Neuronal stem cell (in vitro differentiated cells): ENCODE data around the gene ABCA7.

ENCODE experiments used
- DNase-seq: peaks from one replicate; pipeline ENCODE4 v3.0.0-alpha.2; 2013; ENCODE audit warnings: low spot score
- H2AFZ ChIP-seq: one replicate; pipeline ENCODE4 v1.6.1; 2013; ENCODE audit warnings: mild to moderate bottlenecking, low read length, inconsistent platforms
- H2AK5ac ChIP-seq: 2 replicates; pipeline ENCODE4 v1.6.1; 2013; ENCODE audit warnings: low read depth, mild to moderate bottlenecking, inconsistent platforms, low read length, moderate library complexity, mixed read lengths
- H2BK120ac ChIP-seq: 2 replicates; pipeline ENCODE4 v1.6.1; 2013; ENCODE audit warnings: low read depth, mild to moderate bottlenecking, inconsistent platforms, low read length, moderate library complexity, mixed read lengths
- H2BK12ac ChIP-seq: one replicate; pipeline ENCODE4 v1.6.1; 2013; ENCODE audit warnings: low read length, inconsistent platforms
- H2BK15ac ChIP-seq: 2 replicates; pipeline ENCODE4 v1.6.1; 2013; ENCODE audit warnings: mild to moderate bottlenecking, low read length, inconsistent platforms, mixed read lengths
- H2BK5ac ChIP-seq: one replicate; pipeline ENCODE4 v1.6.1; 2013; ENCODE audit warnings: inconsistent platforms, mild to moderate bottlenecking, low read length, moderate library complexity
- H3K14ac ChIP-seq: one replicate; pipeline ENCODE4 v1.6.1; 2013; ENCODE audit warnings: low read length, inconsistent platforms
- H3K18ac ChIP-seq: 2 replicates; pipeline ENCODE4 v1.6.1; 2013; ENCODE audit warnings: low read length, inconsistent platforms
- H3K23ac ChIP-seq: 2 replicates; pipeline ENCODE4 v1.6.1; 2013; ENCODE audit warnings: low read depth, mild to moderate bottlenecking, mixed read lengths, low read length, inconsistent platforms; ENCODE audit not compliant: poor library complexity
- H3K27ac ChIP-seq: replicated peaks from 3 replicates; pipeline ENCODE4 v1.5.1; 2013; ENCODE audit warnings: low read length, inconsistent platforms
- H3K27me3 ChIP-seq, 3 experiments: 2 replicates each; pipeline ENCODE4 v1.6.1; 2013; ENCODE audit warnings: low read length in 3 of 3, mild to moderate bottlenecking in 2 of 3, inconsistent platforms in 1 of 3, low read depth in 1 of 3, mixed read lengths in 1 of 3, moderate library complexity in 1 of 3; ENCODE audit not compliant: control insufficient read depth in 3 of 3, insufficient read depth in 3 of 3
- H3K36me3 ChIP-seq, 2 donors: replicated peaks in 1 of 2; 2 replicates each; pipeline ENCODE4 v1.6.1; 2013; ENCODE audit warnings: low read length in 2 of 2; ENCODE audit not compliant: control insufficient read depth in 2 of 2, insufficient read depth in 2 of 2
- H3K4ac ChIP-seq: 2 replicates; pipeline ENCODE4 v1.6.1; 2013; ENCODE audit warnings: inconsistent platforms, mild to moderate bottlenecking, low read length, moderate library complexity
- H3K4me1 ChIP-seq, 2 donors: 1 replicate in 1 of 2; 2 replicates in 1 of 2; pipeline ENCODE4 v1.6.1; 2013; ENCODE audit warnings: low read length in 2 of 2, low read depth in 1 of 2; ENCODE audit not compliant: control insufficient read depth in 2 of 2, insufficient read depth in 1 of 2
- H3K4me2 ChIP-seq: one replicate; pipeline ENCODE4 v1.6.1; 2013; ENCODE audit warnings: mild to moderate bottlenecking, low read length, inconsistent platforms; ENCODE audit not compliant: insufficient read depth, poor library complexity, severe bottlenecking
- H3K4me3 ChIP-seq, 2 donors: 2 replicates each; pipeline ENCODE4 v1.5.1; 2013; ENCODE audit warnings: low read length in 2 of 2, mild to moderate bottlenecking in 2 of 2, inconsistent platforms in 1 of 2, moderate library complexity in 1 of 2
- H3K79me1 ChIP-seq: one replicate; pipeline ENCODE4 v1.6.1; 2013; ENCODE audit warnings: low read depth, mild to moderate bottlenecking, inconsistent platforms, low read length, moderate library complexity
- H3K9ac ChIP-seq: one replicate; pipeline ENCODE4 v1.6.1; 2013; ENCODE audit warnings: mild to moderate bottlenecking, low read depth, low read length, inconsistent platforms; ENCODE audit not compliant: poor library complexity
- H3K9me3 ChIP-seq, 2 donors: replicated peaks in 1 of 2; 2 replicates each; pipeline versions ENCODE3 to v1.6.1; 2013; ENCODE audit warnings: low read length in 2 of 2, mild to moderate bottlenecking in 2 of 2, inconsistent platforms in 1 of 2, low read depth in 1 of 2, mixed read lengths in 1 of 2, moderate library complexity in 1 of 2; ENCODE audit not compliant: control insufficient read depth in 2 of 2, insufficient read depth in 1 of 2
- H4K8ac ChIP-seq: one replicate; pipeline ENCODE4 v1.6.1; 2013; ENCODE audit warnings: low read depth, mild to moderate bottlenecking, inconsistent platforms, low read length, moderate library complexity
- H4K91ac ChIP-seq: one replicate; pipeline ENCODE4 v1.6.1; 2013; ENCODE audit warnings: low read length, low read depth, mild to moderate bottlenecking, inconsistent platforms; ENCODE audit not compliant: poor library complexity
- WGBS, 2 donors: extraction: QIAGEN DNeasy Blood & Tissue Kit; methylation state at CpG; one replicate each; pipeline ENCODE4 v1.1.7; 2013; ENCODE audit warnings: missing lambda C conversion rate in 2 of 2, mixed read lengths in 1 of 2; ENCODE audit not compliant: insufficient read length in 2 of 2, insufficient replicate concordance in 1 of 2; ENCODE audit errors: extremely low coverage in 2 of 2; 5-methylcytosine and 5-hydroxymethylcytosine counted together

Gene ABCA7

DNA sequence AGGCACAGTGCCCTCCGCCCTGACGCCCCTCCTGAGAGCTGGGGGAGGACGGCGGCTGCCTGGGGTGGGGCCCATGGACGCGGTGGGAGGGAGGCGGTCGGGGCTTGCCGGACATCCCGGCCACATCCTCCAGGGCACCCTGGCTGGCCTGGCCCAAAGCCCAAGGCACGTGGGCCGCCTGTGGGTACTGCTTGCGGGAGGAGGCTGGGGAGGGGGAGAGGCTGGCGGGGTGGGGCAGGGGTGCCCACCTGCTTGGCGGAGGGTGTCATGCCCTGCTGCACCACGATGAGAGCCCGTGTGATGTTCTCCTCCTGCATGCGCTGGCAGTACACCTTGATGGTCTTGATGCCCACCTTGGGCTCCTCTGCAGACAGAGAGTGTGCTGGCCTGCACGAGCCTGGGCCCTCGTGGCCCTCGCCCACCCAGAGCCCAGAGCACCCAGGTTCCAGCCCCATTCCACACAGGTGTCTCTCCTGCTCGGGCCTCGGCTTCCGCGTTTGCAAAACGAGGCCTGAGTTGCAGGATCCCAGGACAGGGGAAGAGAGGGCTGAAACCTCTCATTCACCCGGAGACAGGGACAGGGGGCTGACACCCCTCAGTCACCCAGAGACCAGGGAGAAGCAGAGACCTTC lies 51.8 kb downstream of the ABCA7 start:
- H3K4me1 ChIP-seq: peaks cover 9 to 11% of the 10 kb centered on the region in 2 donors
- H2BK12ac ChIP-seq: no peak overlapping the region
- peaks cover 33 to 62% of the 10 kb centered on the region in 2 donors for H3K36me3 ChIP-seq
- no peaks in the 10 kb centered on the region for H3K9me3 ChIP-seq
- H4K91ac ChIP-seq: no peak overlapping the region
- no peak overlapping the region for H3K4me3 ChIP-seq
- H2BK15ac ChIP-seq: no peak overlapping the region
- no peak overlapping the region for H3K27ac ChIP-seq
- no peak overlapping the region for H3K4me2 ChIP-seq
- no peak overlapping the region for H2AFZ ChIP-seq
- no peak overlapping the region for H3K4ac ChIP-seq
- no peak overlapping the region for H3K14ac ChIP-seq
- no peak overlapping the region for H3K18ac ChIP-seq
- no peak overlapping the region for H4K8ac ChIP-seq
- no CpG with 5 or more reads among the region's 27 CpGs for WGBS, 2 donors
- H2BK5ac ChIP-seq: no peak overlapping the region
- no peak overlapping the region for H2AK5ac ChIP-seq
- H3K27me3 ChIP-seq: no peaks in the 10 kb centered on the region
- no peak overlapping the region for H2BK120ac ChIP-seq
- no peak overlapping the region for H3K23ac ChIP-seq
- H3K9ac ChIP-seq: no peak overlapping the region
- DNase-seq: no peak
- peaks cover 18% of the 10 kb centered on the region for H3K79me1 ChIP-seq

DNA sequence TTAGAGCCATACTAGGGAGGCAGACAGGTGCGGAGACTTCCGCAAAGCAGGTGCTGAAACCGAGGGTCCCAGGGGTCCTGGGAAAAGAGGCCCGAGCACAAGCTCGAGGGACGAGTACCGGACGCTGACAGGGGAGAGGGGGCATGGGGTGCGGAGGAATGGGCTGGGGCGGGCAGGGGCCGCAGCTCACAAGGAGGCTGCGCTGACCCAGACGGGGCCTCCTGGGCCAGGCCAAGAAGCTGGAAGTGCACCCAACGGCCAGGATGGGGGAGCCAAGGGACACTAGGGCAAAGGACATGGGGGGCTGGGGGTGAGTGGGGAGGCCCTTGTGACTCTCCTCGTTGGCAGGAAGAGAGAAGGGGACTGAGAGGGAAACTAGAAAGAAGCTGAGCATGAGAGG lies 53.4 kb downstream of the ABCA7 start:
- Histone ChIP-seq H3K4me2 (no peak overlapping the region), H4K8ac (no peak overlapping the region), H2BK5ac (no peak overlapping the region), H3K4ac (no peak overlapping the region), H3K27me3 (no peaks in the 10 kb centered on the region), H3K23ac (peak overlapping the region; percentile 65), H2AFZ (no peak overlapping the region), H3K18ac (no peak overlapping the region), H3K36me3 (peaks cover 24 to 46% of the 10 kb centered on the region in 2 donors), H2AK5ac (no peak overlapping the region), H3K27ac (no peak overlapping the region), H4K91ac (no peak overlapping the region), H2BK120ac (no peak overlapping the region), H3K14ac (no peak overlapping the region), H2BK12ac (no peak overlapping the region), H3K4me1 (peaks cover 9 to 16% of the 10 kb centered on the region in 2 donors), H3K9ac (no peak overlapping the region), H3K79me1 (peaks cover 17% of the 10 kb centered on the region), H3K4me3 (peak overlapping the region in 1 of 2 donors; percentile 97), H3K9me3 (no peaks in the 10 kb centered on the region), H2BK15ac (no peak overlapping the region)
- no CpG with 5 or more reads among the region's 15 CpGs for WGBS, 2 donors
- DNase-seq: no peak

DNA sequence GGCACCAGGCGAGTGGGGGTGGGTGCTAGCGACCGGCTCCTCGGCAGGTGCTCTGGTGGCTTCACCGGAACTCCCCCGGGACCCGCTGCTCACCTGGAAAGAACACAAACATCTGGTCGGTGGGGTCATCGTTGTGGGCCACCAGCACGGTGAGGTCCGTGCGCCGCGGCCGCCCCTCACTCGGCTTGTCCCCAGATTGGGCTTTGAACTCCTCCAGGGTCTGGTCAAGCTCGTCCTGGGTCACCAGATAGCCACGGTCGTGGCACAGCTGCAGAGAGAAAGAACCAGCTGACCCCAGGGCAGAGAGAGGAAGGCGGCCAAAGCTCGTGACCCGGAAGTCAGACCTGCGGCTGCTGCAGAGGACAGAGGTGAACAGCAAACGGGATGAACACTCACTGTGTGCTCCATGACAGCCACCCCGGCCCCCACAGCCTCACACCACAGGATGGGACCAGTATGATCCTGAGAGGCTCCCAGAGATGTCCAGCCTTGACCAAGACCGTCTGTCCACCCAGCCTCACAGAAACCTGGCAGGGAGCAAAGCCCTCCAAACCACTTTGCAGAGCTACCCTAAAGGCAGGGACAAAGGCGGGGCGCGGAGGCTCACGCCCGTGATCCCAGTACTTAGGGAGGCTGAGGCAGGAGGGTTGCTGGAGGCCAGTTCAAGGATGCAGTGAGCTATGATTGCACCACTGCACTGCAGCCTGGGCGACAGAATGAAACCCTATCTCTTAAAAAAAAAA lies 54.1 kb downstream of the ABCA7 start:
- H3K4me1 ChIP-seq: peaks cover 9 to 20% of the 10 kb centered on the region in 2 donors
- H3K27me3 ChIP-seq: no peaks in the 10 kb centered on the region
- no peak overlapping the region for H3K4ac ChIP-seq
- peak overlapping the region; percentile 69 for H2BK5ac ChIP-seq
- no peak overlapping the region for H4K91ac ChIP-seq
- H3K23ac ChIP-seq: peak overlapping the region; percentile 65
- peak overlapping the region; percentile 83 to 97 for H3K4me3 ChIP-seq
- H2AK5ac ChIP-seq: no peak overlapping the region
- no peak overlapping the region for H4K8ac ChIP-seq
- no peak overlapping the region for H3K27ac ChIP-seq
- no peak overlapping the region for H2AFZ ChIP-seq
- DNase-seq: no peak
- H3K9me3 ChIP-seq: no peaks in the 10 kb centered on the region
- H2BK15ac ChIP-seq: no peak overlapping the region
- no peak overlapping the region for H3K18ac ChIP-seq
- no peak overlapping the region for H2BK12ac ChIP-seq
- no peak overlapping the region for H3K14ac ChIP-seq
- H3K4me2 ChIP-seq: peak overlapping the region; percentile 95
- H3K79me1 ChIP-seq: peaks cover 14% of the 10 kb centered on the region
- no CpG with 5 or more reads among the region's 32 CpGs for WGBS, 2 donors
- peak overlapping the region; percentile 60 for H3K9ac ChIP-seq
- no peak overlapping the region for H2BK120ac ChIP-seq
- peaks cover 22 to 39% of the 10 kb centered on the region in 2 donors for H3K36me3 ChIP-seq

DNA sequence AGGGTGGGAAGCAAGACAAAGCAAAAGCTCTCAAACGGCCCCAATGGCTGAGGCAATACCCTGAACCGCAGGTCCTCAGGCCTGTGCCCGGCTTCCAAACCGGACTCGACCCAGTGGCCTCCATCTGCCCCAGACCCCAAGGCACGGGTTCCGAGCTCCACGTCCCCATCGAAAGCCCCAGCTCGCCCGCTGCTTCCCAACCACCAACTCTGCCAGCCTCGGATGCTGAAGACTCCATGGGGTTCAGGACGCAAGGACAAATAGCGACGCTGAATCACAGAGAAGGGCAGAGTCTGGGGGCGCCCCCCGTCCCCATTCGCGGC lies 54.7 kb downstream of the ABCA7 start:
- peak overlapping the region; percentile 69 for H2BK5ac ChIP-seq
- no peak overlapping the region for H2BK120ac ChIP-seq
- no peaks in the 10 kb centered on the region for H3K9me3 ChIP-seq
- no peak for DNase-seq
- peak overlapping the region; percentile 95 for H3K4me2 ChIP-seq
- no peak overlapping the region for H3K27ac ChIP-seq
- peaks cover 9 to 20% of the 10 kb centered on the region in 2 donors for H3K4me1 ChIP-seq
- H3K79me1 ChIP-seq: peaks cover 14% of the 10 kb centered on the region
- no peak overlapping the region for H3K4ac ChIP-seq
- H2AFZ ChIP-seq: no peak overlapping the region
- peak overlapping the region; percentile 83 to 97 for H3K4me3 ChIP-seq
- no peak overlapping the region for H3K18ac ChIP-seq
- peak overlapping the region; percentile 25 for H3K23ac ChIP-seq
- peak overlapping the region; percentile 51 for H2AK5ac ChIP-seq
- peaks cover 17 to 33% of the 10 kb centered on the region in 2 donors for H3K36me3 ChIP-seq
- H2BK15ac ChIP-seq: no peak overlapping the region
- H3K14ac ChIP-seq: no peak overlapping the region
- H3K9ac ChIP-seq: peak overlapping the region; percentile 95
- no peak overlapping the region for H2BK12ac ChIP-seq
- WGBS, 2 donors: no CpG with 5 or more reads among the region's 19 CpGs
- H3K27me3 ChIP-seq: no peaks in the 10 kb centered on the region
- no peak overlapping the region for H4K8ac ChIP-seq
- no peak overlapping the region for H4K91ac ChIP-seq
